ENCODE data around the gene DCAF6. TPM values are rescaled to one million over a fixed set of nuclear protein-coding genes. Genes with fewer than 3 reads are reported as not detected.

Gene DCAF6
- total and polyA plus RNA-seq, 4 donors = 19.7 to 120 (median 28.2) TPM

- DNase-seq = no peak
These were observed 40.8 kb downstream of the DCAF6 start for GRCh38 chr1:167977245-167977644.

GRCh38 chr1:167981933-167982332, 45.5 kb downstream of the DCAF6 start:
- DNase-seq = no peak
- H3K36me3 ChIP-seq (ENCODE audit: control insufficient read depth in 4 of 4, insufficient read depth in 4 of 4, low read length in 4 of 4) = peaks cover under 1 to 4% (median 2%) of the 10 kb centered on the region in 4 donors
- no peak overlapping the region for H3K9ac ChIP-seq (ENCODE audit: insufficient read depth in 1 of 2, low read length in 2 of 2)
- no peak for ATAC-seq (ENCODE audit: insufficient read depth, low FRiP score)
- H3K4me3 ChIP-seq = no peak overlapping the region
- H3K27me3 ChIP-seq (ENCODE audit: control insufficient read depth in 3 of 3, insufficient read depth in 3 of 3, low read length in 2 of 3) = no peaks in the 10 kb centered on the region
- H3K4me1 ChIP-seq (ENCODE audit: control insufficient read depth in 5 of 5, insufficient read depth in 5 of 5, low read length in 5 of 5) = peaks cover 0 to 7% (median 0%) of the 10 kb centered on the region in 5 donors
- H3K9me3 ChIP-seq (ENCODE audit: control insufficient read depth in 4 of 4, insufficient read depth in 3 of 4, low read length in 3 of 4) = peaks cover 0 to 2% (median 0%) of the 10 kb centered on the region in 4 donors
- 97 to 98% methylated on average over 9 of the region's 9 CpGs for WGBS, 2 donors
- no peak for TF ChIP-seq CTCF (IDR thresholded peaks at IDR 0.05; ENCODE audit: control extremely low read depth, extremely low read depth)
- H3K27ac ChIP-seq (ENCODE audit: low read depth in 1 of 2, low read length in 1 of 2) = no peak overlapping the region

More at GRCh38 chr1:167977245-167977644, 40.8 kb downstream of the DCAF6 start:
- TF ChIP-seq CTCF (IDR thresholded peaks at IDR 0.05; ENCODE audit: control extremely low read depth, extremely low read depth) = no peak
- Histone ChIP-seq H3K9ac (ENCODE audit: insufficient read depth in 1 of 2, low read length in 2 of 2) (no peak overlapping the region), H3K36me3 (ENCODE audit: control insufficient read depth in 4 of 4, insufficient read depth in 4 of 4, low read length in 4 of 4) (peaks cover 1 to 12% (median 7%) of the 10 kb centered on the region in 4 donors), H3K9me3 (ENCODE audit: control insufficient read depth in 4 of 4, insufficient read depth in 3 of 4, low read length in 3 of 4) (peaks cover 0 to 2% (median 0%) of the 10 kb centered on the region in 4 donors), H3K27me3 (ENCODE audit: control insufficient read depth in 3 of 3, insufficient read depth in 3 of 3, low read length in 2 of 3) (no peaks in the 10 kb centered on the region), H3K27ac (ENCODE audit: low read depth in 1 of 2, low read length in 1 of 2) (no peak overlapping the region), H3K4me1 (ENCODE audit: control insufficient read depth in 5 of 5, insufficient read depth in 5 of 5, low read length in 5 of 5) (peaks cover 0 to 6% (median 0%) of the 10 kb centered on the region in 5 donors), H3K4me3 (no peak overlapping the region)
- ATAC-seq (ENCODE audit: insufficient read depth, low FRiP score) = no peak
- WGBS, 2 donors = 96 to 100% methylated on average over 1 of the region's 1 CpG

- peaks cover 0 to 4% (median 0%) of the 10 kb centered on the region in 4 donors for H3K36me3 ChIP-seq (ENCODE audit: control insufficient read depth in 4 of 4, insufficient read depth in 4 of 4, low read length in 4 of 4)
- H3K9me3 ChIP-seq (ENCODE audit: control insufficient read depth in 4 of 4, insufficient read depth in 3 of 4, low read length in 3 of 4) = peaks cover 0 to 2% (median 0%) of the 10 kb centered on the region in 4 donors
These were observed 47.4 kb downstream of the DCAF6 start for GRCh38 chr1:167983797-167984420.

More at GRCh38 chr1:167983797-167984420, 47.4 kb downstream of the DCAF6 start:
- Histone ChIP-seq H3K9ac (ENCODE audit: insufficient read depth in 1 of 2, low read length in 2 of 2) (no peak overlapping the region), H3K27me3 (ENCODE audit: control insufficient read depth in 3 of 3, insufficient read depth in 3 of 3, low read length in 2 of 3) (no peaks in the 10 kb centered on the region), H3K27ac (ENCODE audit: low read depth in 1 of 2, low read length in 1 of 2) (no peak overlapping the region), H3K4me3 (no peak overlapping the region), H3K4me1 (ENCODE audit: control insufficient read depth in 5 of 5, insufficient read depth in 5 of 5, low read length in 5 of 5) (peaks cover 0 to 7% (median 0%) of the 10 kb centered on the region in 5 donors)
- WGBS, 2 donors = 76 to 90% methylated on average over 2 of the region's 2 CpGs
- ATAC-seq (ENCODE audit: insufficient read depth, low FRiP score) (no peak), DNase-seq (peak in 2 of 3 donors; percentile 11 to 32)
- no peak for TF ChIP-seq CTCF (IDR thresholded peaks at IDR 0.05; ENCODE audit: control extremely low read depth, extremely low read depth)

All from lung (tissue), 12 donors.